Measurements from ENCODE around the gene FRMPD1. TPM values are rescaled to one million over a fixed set of nuclear protein-coding genes. Genes with fewer than 3 reads are reported as not detected.
"Not testable (repeated sequence)": the region's sequence is repeated elsewhere in the genome, so short reads cannot be mapped to it uniquely, and the experiment has no call there.

FRMPD1 gene
- total and polyA plus RNA-seq, 2 of the 4 experiments (the other 2 are of a cell fraction): not detected

- H3K27ac ChIP-seq (ENCODE audit: insufficient read depth, low read length); H3K23ac ChIP-seq (ENCODE audit: low read depth, low read length); dilution Hi-C loops (cut with HindIII; ENCODE audit: low sequenced_read_pairs, unreplicated experiment); H4K8ac ChIP-seq (ENCODE audit: low read depth in 2 of 2, low read length in 2 of 2); intact Hi-C loops (cut with micrococcal nuclease); H3K56ac ChIP-seq (ENCODE audit: extremely low read depth, insufficient read depth, low read length); H3K9me3 ChIP-seq (ENCODE audit: control insufficient read depth, insufficient read depth, low read length); H3K9ac ChIP-seq (ENCODE audit: low read depth, low read length); H3K18ac ChIP-seq (ENCODE audit: low read depth, low read length); POLR2A ChIA-PET (ENCODE audit: unreplicated experiment); H2BK20ac ChIP-seq (ENCODE audit: low read depth, low read length); DNase-seq; CTCF ChIA-PET; H4K91ac ChIP-seq (ENCODE audit: insufficient read depth, low read depth, low read length); H3K4ac ChIP-seq (ENCODE audit: low read depth, low read length); H4K20me1 ChIP-seq (ENCODE audit: insufficient read depth, low read length); H3K79me1 ChIP-seq (ENCODE audit: low read depth in 1 of 2, low read length in 2 of 2); H2BK120ac ChIP-seq (ENCODE audit: low read depth, low read length); H3K4me3 ChIP-seq (ENCODE audit: insufficient read depth, low read depth, low read length); BruUV-seq (replicated peaks); ATAC-seq (ENCODE audit: low read depth); H4K5ac ChIP-seq (ENCODE audit: low read depth, low read length); H3K9me1 ChIP-seq (ENCODE audit: insufficient read depth, low read length); H3K14ac ChIP-seq (replicated peaks; ENCODE audit: low read depth, low read length); H2AFZ ChIP-seq (replicated peaks; ENCODE audit: low read length, poor library complexity); H3K36me3 ChIP-seq (ENCODE audit: control insufficient read depth, insufficient read depth, low read length); H2AK9ac ChIP-seq (replicated peaks; ENCODE audit: low read depth, low read length, poor library complexity); H2BK5ac ChIP-seq (ENCODE audit: low read depth, low read length, poor library complexity, severe bottlenecking); in situ Hi-C loops (cut with MboI; ENCODE audit: low sequenced_read_pairs); H2BK15ac ChIP-seq (ENCODE audit: low read depth, low read length); H3K4me2 ChIP-seq (ENCODE audit: low read depth, low read length); H3K4me1 ChIP-seq (ENCODE audit: control insufficient read depth, insufficient read depth, low read length); H2AK5ac ChIP-seq (ENCODE audit: low read depth, low read length): not testable (repeated sequence)
- peaks cover 26% of the 10 kb centered on the region for H3K27me3 ChIP-seq (ENCODE audit: control insufficient read depth, insufficient read depth, low read length)
- WGBS, 2 experiments (ENCODE audit: extremely low coverage in 2 of 2, insufficient read length in 1 of 2): no CpG with 5 or more reads among the region's 4 CpGs
These were observed 48.7 kb upstream of the FRMPD1 start for GRCh38 chr9:37602061-37602460.

Data from IMR-90 (cell line).